Measurements from ENCODE around the gene ETV3.

ETV3 gene

DNA sequence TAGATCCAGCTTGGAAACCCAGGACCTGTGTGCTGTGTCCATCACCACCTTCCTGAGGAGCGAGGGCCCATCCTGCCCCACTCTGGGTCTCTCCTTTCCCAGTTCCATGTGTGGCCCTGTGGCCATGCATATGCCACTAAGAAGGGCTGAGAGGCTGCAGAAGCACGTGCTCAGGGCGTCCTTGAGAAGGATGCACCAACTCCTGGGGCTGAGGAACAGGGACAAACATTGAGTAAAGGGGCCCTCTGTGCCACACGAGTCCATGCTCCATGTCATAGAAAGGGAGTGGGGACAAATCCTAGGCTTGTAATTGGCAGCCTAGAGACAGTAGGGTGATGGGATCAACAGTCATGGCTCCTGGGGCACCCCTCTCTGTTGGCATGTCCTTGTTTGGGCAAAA is 47.0 kb downstream of the ETV3 start:
- H3K27ac ChIP-seq = no peak overlapping the region
- TF ChIP-seq CTCF (IDR thresholded peaks at IDR 0.05) (no peak), ZFX (IDR thresholded peaks at IDR 0.05; ENCODE audit: borderline replicate concordance) (no peak)

DNA sequence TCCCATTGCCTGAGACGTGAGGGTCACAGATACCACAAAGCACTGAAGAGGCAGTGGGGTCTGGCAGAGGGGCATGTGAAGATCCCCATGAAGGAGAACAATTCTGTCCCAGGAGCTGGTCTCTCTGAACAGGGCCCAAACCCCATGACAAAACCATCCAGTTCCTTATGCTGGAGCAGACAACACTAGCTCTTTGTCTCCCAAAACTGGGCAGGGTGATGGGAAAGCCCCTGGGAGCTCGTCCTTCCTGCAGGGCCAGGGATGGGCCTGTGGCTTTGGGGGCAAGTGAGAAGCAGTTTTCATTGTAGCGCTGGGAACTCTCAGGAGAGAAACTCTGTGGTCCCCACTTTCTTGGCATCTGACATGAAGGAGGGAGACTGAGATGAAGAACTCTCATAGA is 47.4 kb downstream of the ETV3 start:
- no peak overlapping the region for H3K27ac ChIP-seq
- TF ChIP-seq ZFX (IDR thresholded peaks at IDR 0.05; ENCODE audit: borderline replicate concordance) (no peak), CTCF (IDR thresholded peaks at IDR 0.05) (no peak)

DNA sequence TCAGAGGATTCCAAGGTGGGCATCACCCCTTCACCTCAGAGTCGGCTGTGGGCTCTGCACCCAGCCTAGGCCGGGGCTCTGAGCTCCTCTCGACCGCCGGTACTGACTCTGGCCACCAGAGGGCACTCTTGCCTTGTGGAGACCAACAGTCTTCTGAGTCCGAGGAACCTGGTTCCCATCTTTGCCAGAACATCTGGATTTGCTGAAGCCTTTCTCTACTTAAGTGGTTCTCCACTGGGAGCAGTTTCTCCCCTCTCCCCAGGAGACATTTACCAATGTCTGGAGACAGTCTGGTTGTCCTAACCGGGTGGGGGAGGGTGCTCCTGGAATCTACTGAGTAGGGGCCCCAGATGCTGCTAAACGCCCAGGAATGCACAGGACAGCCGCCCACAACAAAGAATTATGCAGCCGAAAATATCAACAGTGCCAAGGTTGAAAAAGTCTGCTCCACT is 48.0 kb downstream of the ETV3 start:
- TF ChIP-seq ZFX (IDR thresholded peaks at IDR 0.05; ENCODE audit: borderline replicate concordance) (no peak), CTCF (IDR thresholded peaks at IDR 0.05) (peak; percentile 98)
- H3K27ac ChIP-seq = no peak overlapping the region

DNA sequence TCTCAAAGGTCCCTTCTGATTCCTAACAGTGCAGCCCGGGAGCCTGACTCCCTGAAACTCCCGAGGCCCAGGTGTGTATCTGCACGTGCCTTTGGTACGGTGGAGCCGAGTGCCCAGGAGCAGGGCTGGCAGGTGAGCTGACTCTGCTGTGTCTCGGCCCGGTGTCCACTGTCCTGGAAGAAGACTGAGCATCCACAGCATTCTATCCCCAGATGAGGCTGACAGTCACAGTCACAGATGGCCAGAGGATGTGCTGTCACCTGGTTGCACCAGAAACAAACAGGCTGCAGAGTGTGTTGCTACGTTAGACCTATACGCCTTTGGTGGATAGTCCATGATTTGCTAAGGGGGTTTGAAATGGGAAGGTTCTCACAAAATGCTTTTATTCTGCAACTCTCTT is 48.4 kb downstream of the ETV3 start:
- TF ChIP-seq ZFX (IDR thresholded peaks at IDR 0.05; ENCODE audit: borderline replicate concordance) (no peak), CTCF (IDR thresholded peaks at IDR 0.05) (no peak)

DNA sequence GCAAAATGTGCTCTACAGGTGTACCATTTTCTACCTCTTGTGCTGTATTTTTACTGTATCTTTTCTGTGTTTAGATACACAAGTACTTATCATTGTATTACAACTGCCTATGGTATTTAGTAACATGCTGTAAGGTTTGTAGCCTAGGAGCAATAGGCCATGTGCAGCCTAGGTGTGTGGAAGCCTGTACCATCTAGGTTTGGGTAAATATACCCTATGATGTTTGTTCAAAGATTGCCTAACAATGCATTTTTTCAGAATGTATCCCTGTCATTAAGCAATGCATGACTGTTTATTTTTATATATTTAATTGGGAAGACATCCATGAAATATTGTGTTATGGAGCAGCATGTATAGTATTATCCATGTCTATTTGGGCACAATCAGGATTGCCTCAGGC is 49.6 kb downstream of the ETV3 start:
- H3K27ac ChIP-seq = no peak overlapping the region
- no peak for TF ChIP-seq CTCF (IDR thresholded peaks at IDR 0.05)
- no peak for TF ChIP-seq ZFX (IDR thresholded peaks at IDR 0.05; ENCODE audit: borderline replicate concordance)

More for the DNA sequence above, 48.4 kb downstream of the ETV3 start:
- no peak overlapping the region for H3K27ac ChIP-seq

- no peak for TF ChIP-seq ZFX (IDR thresholded peaks at IDR 0.05; ENCODE audit: borderline replicate concordance)
- no peak for TF ChIP-seq CTCF (IDR thresholded peaks at IDR 0.05)
- no peak overlapping the region for H3K27ac ChIP-seq
These were observed 51.2 kb downstream of the ETV3 start for GRCh38 chr1:157087030-157087429.

- no peak for TF ChIP-seq ZFX (IDR thresholded peaks at IDR 0.05; ENCODE audit: borderline replicate concordance)
- TF ChIP-seq CTCF (IDR thresholded peaks at IDR 0.05) = no peak
These were observed 51.9 kb downstream of the ETV3 start for GRCh38 chr1:157086299-157086698.

More at GRCh38 chr1:157086299-157086698, 51.9 kb downstream of the ETV3 start:
- H3K27ac ChIP-seq = no peak overlapping the region

Measured in 22Rv1 (cell line).